GM10266 (cell line): Measurements from ENCODE around the gene TAF5.

ENCODE experiments used
- DNase-seq: peaks from one replicate; pipeline ENCODE4 v3.0.0; 2012; ENCODE audit errors: extremely low spot score
- CTCF ChIP-seq: IDR thresholded peaks from 2 replicates; pipeline ENCODE4 v1.5.1; 2012; ENCODE audit warnings: mild to moderate bottlenecking, low read depth; ENCODE audit not compliant: control insufficient read depth, insufficient read depth; ENCODE audit errors: missing control alignments

TAF5 gene

DNA sequence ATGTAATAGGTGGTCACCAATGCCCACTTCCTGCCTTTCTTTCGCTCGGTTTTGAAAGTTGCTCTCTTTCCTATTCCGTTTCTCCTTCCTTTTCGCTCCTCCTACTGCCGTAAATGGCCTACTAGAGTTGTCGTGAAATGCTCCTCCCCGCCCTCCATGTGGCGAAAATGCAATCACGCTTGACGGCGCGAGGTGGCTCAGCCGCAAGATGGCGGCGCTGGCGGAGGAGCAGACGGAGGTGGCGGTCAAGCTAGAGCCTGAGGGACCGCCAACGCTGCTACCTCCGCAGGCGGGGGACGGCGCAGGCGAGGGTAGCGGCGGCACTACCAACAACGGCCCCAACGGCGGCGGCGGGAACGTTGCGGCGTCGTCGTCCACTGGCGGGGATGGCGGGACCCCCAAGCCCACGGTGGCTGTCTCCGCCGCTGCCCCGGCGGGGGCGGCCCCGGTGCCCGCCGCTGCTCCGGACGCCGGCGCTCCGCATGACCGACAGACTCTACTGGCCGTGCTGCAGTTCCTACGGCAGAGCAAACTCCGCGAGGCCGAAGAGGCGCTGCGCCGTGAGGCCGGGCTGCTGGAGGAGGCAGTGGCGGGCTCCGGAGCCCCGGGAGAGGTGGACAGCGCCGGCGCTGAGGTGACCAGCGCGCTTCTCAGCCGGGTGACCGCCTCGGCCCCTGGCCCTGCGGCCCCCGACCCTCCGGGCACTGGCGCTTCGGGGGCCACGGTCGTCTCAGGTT, at the start of gene TAF5:
Gene TAF5 (plus strand): TSS at position 195 of the 737 bp plus-strand sequence. CDS start 14 bp downstream, at position 209.
- no peak for TF ChIP-seq CTCF
- peak; percentile 91 for DNase-seq

DNA sequence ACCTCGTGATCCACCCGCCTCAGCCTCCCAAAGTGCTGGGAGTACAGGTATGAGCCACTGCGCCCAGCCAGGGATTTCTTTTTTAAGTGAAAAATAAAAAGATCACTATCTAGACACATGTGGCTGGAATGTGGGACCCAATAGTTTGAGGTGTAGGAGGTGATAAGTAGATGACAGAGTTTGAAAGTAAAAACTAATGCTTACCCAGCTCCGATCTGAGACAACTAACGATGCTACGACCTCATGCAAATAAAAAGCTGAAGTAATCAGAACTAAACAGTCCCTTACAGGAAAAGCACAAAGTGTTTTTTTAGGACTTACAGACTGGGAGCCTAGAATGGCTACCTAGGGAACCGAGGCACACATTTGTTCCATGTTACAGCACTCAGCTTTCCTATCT, 39.9 kb upstream of the TAF5 start:
- DNase-seq = no peak
- no peak for TF ChIP-seq CTCF

- no peak for DNase-seq
Measured at GRCh38 chr10:103333934-103334520, 33.7 kb upstream of the TAF5 start.

DNA sequence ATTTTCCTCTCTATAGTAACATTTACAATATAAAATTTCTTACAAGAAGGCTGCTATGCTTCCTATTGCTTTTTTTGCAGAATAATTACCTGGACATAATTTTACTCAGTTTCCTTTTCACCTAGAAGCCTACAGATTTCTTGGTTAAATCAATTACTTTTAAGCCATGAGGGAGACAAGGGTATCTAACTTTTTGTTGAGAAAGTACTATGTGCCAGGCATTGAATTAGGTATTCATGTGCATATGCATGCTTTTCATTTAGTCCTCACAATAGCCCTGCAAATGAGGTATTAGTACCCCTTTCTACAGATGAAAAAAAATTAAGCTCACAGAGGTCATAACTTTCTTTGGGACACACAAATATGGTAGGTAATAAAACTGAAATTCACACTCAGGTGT, 33.2 kb upstream of the TAF5 start:
- no peak for DNase-seq
- TF ChIP-seq CTCF = no peak

More at GRCh38 chr10:103333934-103334520, 33.7 kb upstream of the TAF5 start:
- peak; percentile 50 for TF ChIP-seq CTCF

GRCh38 chr10:103336370-103336769, 31.4 kb upstream of the TAF5 start:
- DNase-seq = no peak
- no peak for TF ChIP-seq CTCF

- no peak for TF ChIP-seq CTCF
- no peak for DNase-seq
Measured at GRCh38 chr10:103350175-103350516, 17.6 kb upstream of the TAF5 start.
